ENCODE results near the gene DCAF5.

Gene DCAF5

GRCh38 chr14:69048456-69048855 is 104.5 kb downstream of the DCAF5 start:
- Histone ChIP-seq H3K27ac (replicated peaks; ENCODE audit: low read length) (no peak overlapping the region), H3K9ac (ENCODE audit: low read depth, low read length, poor library complexity) (no peak overlapping the region)

GRCh38 chr14:69047255-69047654 is 105.7 kb downstream of the DCAF5 start:
- Histone ChIP-seq H2AFZ (ENCODE audit: low read length) (no peak overlapping the region), H2BK15ac (ENCODE audit: low read length) (no peak overlapping the region), H3K9me3 (replicated peaks in 1 of 2; ENCODE audit: control insufficient read depth in 2 of 2, insufficient read depth in 1 of 2, low read depth in 1 of 2, low read length in 2 of 2) (no peaks in the 10 kb centered on the region), H3K4me1 (ENCODE audit: control insufficient read depth in 2 of 2, insufficient read depth in 1 of 2, low read depth in 1 of 2, low read length in 2 of 2) (peaks cover 19 to 23% of the 10 kb centered on the region in 2 donors), H4K8ac (ENCODE audit: low read depth, low read length) (no peak overlapping the region), H2BK12ac (ENCODE audit: low read length) (no peak overlapping the region), H3K9ac (ENCODE audit: low read depth, low read length, poor library complexity) (no peak overlapping the region), H3K79me1 (ENCODE audit: low read depth, low read length) (no peaks in the 10 kb centered on the region), H2AK5ac (ENCODE audit: low read depth, low read length) (no peak overlapping the region), H4K91ac (ENCODE audit: low read depth, low read length, poor library complexity) (no peak overlapping the region), H3K36me3 (replicated peaks in 1 of 2; ENCODE audit: control insufficient read depth in 2 of 2, insufficient read depth in 2 of 2, low read length in 2 of 2) (peaks cover 0 to 2% of the 10 kb centered on the region in 2 donors), H3K27me3 (ENCODE audit: control insufficient read depth in 3 of 3, insufficient read depth in 3 of 3, low read depth in 1 of 3, low read length in 3 of 3) (no peaks in the 10 kb centered on the region), H3K4me3 (ENCODE audit: low read length in 2 of 2) (no peak overlapping the region), H3K27ac (replicated peaks; ENCODE audit: low read length) (no peak overlapping the region), H3K18ac (ENCODE audit: low read length) (no peak overlapping the region), H3K4ac (ENCODE audit: low read length) (no peak overlapping the region), H3K23ac (ENCODE audit: low read depth, low read length, poor library complexity) (no peak overlapping the region), H2BK120ac (ENCODE audit: low read depth, low read length) (no peak overlapping the region), H2BK5ac (ENCODE audit: low read length) (no peak overlapping the region), H3K14ac (ENCODE audit: low read length) (no peak overlapping the region), H3K4me2 (ENCODE audit: insufficient read depth, low read length, poor library complexity, severe bottlenecking) (no peak overlapping the region)
- no CpG with 5 or more reads among the region's 1 CpG for WGBS, 2 donors (ENCODE audit: extremely low coverage in 2 of 2, insufficient read length in 2 of 2, insufficient replicate concordance in 1 of 2)
- no peak for DNase-seq (ENCODE audit: low spot score)

More at GRCh38 chr14:69048456-69048855, 104.5 kb downstream of the DCAF5 start:
- Histone ChIP-seq H2AK5ac (ENCODE audit: low read depth, low read length) (no peak overlapping the region), H3K27me3 (ENCODE audit: control insufficient read depth in 3 of 3, insufficient read depth in 3 of 3, low read depth in 1 of 3, low read length in 3 of 3) (no peaks in the 10 kb centered on the region), H3K9me3 (replicated peaks in 1 of 2; ENCODE audit: control insufficient read depth in 2 of 2, insufficient read depth in 1 of 2, low read depth in 1 of 2, low read length in 2 of 2) (no peaks in the 10 kb centered on the region), H3K23ac (ENCODE audit: low read depth, low read length, poor library complexity) (no peak overlapping the region), H3K18ac (ENCODE audit: low read length) (no peak overlapping the region), H4K91ac (ENCODE audit: low read depth, low read length, poor library complexity) (no peak overlapping the region), H3K4me2 (ENCODE audit: insufficient read depth, low read length, poor library complexity, severe bottlenecking) (no peak overlapping the region), H3K36me3 (replicated peaks in 1 of 2; ENCODE audit: control insufficient read depth in 2 of 2, insufficient read depth in 2 of 2, low read length in 2 of 2) (peaks cover 2 to 12% of the 10 kb centered on the region in 2 donors), H3K4ac (ENCODE audit: low read length) (no peak overlapping the region), H2BK5ac (ENCODE audit: low read length) (no peak overlapping the region), H3K4me3 (ENCODE audit: low read length in 2 of 2) (no peak overlapping the region), H3K79me1 (ENCODE audit: low read depth, low read length) (no peaks in the 10 kb centered on the region), H4K8ac (ENCODE audit: low read depth, low read length) (no peak overlapping the region), H2BK120ac (ENCODE audit: low read depth, low read length) (no peak overlapping the region), H3K4me1 (ENCODE audit: control insufficient read depth in 2 of 2, insufficient read depth in 1 of 2, low read depth in 1 of 2, low read length in 2 of 2) (peaks cover 16 to 23% of the 10 kb centered on the region in 2 donors), H2BK15ac (ENCODE audit: low read length) (no peak overlapping the region), H3K14ac (ENCODE audit: low read length) (no peak overlapping the region), H2BK12ac (ENCODE audit: low read length) (no peak overlapping the region), H2AFZ (ENCODE audit: low read length) (no peak overlapping the region)
- no peak for DNase-seq (ENCODE audit: low spot score)
- WGBS, 2 donors (ENCODE audit: extremely low coverage in 2 of 2, insufficient read length in 2 of 2, insufficient replicate concordance in 1 of 2), result no CpG with 5 or more reads among the region's 3 CpGs

DNA sequence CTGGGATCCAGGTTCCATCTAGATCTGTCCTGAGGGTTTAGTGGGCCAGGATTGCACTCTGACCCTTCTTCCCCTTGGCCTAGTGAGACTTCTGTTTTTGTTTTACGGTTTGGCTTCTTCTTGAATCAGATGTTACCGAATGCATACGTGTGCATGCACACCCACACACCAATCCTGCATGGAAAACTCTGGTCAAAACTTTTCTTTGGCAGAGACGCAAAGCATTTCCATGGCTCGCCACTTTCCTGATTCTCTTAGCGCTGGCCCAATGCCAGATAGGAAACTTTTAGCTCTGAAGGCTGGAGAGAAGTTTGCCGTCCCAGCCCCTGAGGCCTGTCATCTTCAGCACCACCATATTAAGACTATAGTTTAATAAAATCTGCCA is 106.5 kb downstream of the DCAF5 start:
- H3K23ac ChIP-seq (ENCODE audit: low read depth, low read length, poor library complexity), result no peak overlapping the region
- no peak overlapping the region for H3K18ac ChIP-seq (ENCODE audit: low read length)
- H2BK12ac ChIP-seq (ENCODE audit: low read length), result no peak overlapping the region
- H3K9me3 ChIP-seq (replicated peaks in 1 of 2; ENCODE audit: control insufficient read depth in 2 of 2, insufficient read depth in 1 of 2, low read depth in 1 of 2, low read length in 2 of 2), result no peaks in the 10 kb centered on the region
- no peak overlapping the region for H2AK5ac ChIP-seq (ENCODE audit: low read depth, low read length)
- no peaks in the 10 kb centered on the region for H3K27me3 ChIP-seq (ENCODE audit: control insufficient read depth in 3 of 3, insufficient read depth in 3 of 3, low read depth in 1 of 3, low read length in 3 of 3)
- no peak for DNase-seq (ENCODE audit: low spot score)
- no peak overlapping the region for H4K91ac ChIP-seq (ENCODE audit: low read depth, low read length, poor library complexity)
- no peak overlapping the region for H3K9ac ChIP-seq (ENCODE audit: low read depth, low read length, poor library complexity)
- WGBS, 2 donors (ENCODE audit: extremely low coverage in 2 of 2, insufficient read length in 2 of 2, insufficient replicate concordance in 1 of 2), result no CpG with 5 or more reads among the region's 7 CpGs
- H3K4me1 ChIP-seq (ENCODE audit: control insufficient read depth in 2 of 2, insufficient read depth in 1 of 2, low read depth in 1 of 2, low read length in 2 of 2), result peaks cover 24 to 27% of the 10 kb centered on the region in 2 donors
- no peak overlapping the region for H4K8ac ChIP-seq (ENCODE audit: low read depth, low read length)
- H3K27ac ChIP-seq (replicated peaks; ENCODE audit: low read length), result no peak overlapping the region
- no peak overlapping the region for H3K14ac ChIP-seq (ENCODE audit: low read length)
- H2BK15ac ChIP-seq (ENCODE audit: low read length), result no peak overlapping the region
- no peak overlapping the region for H2AFZ ChIP-seq (ENCODE audit: low read length)
- no peaks in the 10 kb centered on the region for H3K79me1 ChIP-seq (ENCODE audit: low read depth, low read length)
- no peak overlapping the region for H2BK120ac ChIP-seq (ENCODE audit: low read depth, low read length)
- H3K4me3 ChIP-seq (ENCODE audit: low read length in 2 of 2), result no peak overlapping the region
- no peak overlapping the region for H3K4ac ChIP-seq (ENCODE audit: low read length)
- H3K36me3 ChIP-seq (replicated peaks in 1 of 2; ENCODE audit: control insufficient read depth in 2 of 2, insufficient read depth in 2 of 2, low read length in 2 of 2), result peaks cover 0 to 2% of the 10 kb centered on the region in 2 donors
- no peak overlapping the region for H2BK5ac ChIP-seq (ENCODE audit: low read length)
- H3K4me2 ChIP-seq (ENCODE audit: insufficient read depth, low read length, poor library complexity, severe bottlenecking), result no peak overlapping the region

- peaks cover 21 to 22% of the 10 kb centered on the region in 2 donors for H3K4me1 ChIP-seq (ENCODE audit: control insufficient read depth in 2 of 2, insufficient read depth in 1 of 2, low read depth in 1 of 2, low read length in 2 of 2)
- no peak overlapping the region for H3K4ac ChIP-seq (ENCODE audit: low read length)
- H2AFZ ChIP-seq (ENCODE audit: low read length), result no peak overlapping the region
- no peaks in the 10 kb centered on the region for H3K79me1 ChIP-seq (ENCODE audit: low read depth, low read length)
- no peak for DNase-seq (ENCODE audit: low spot score)
- H4K91ac ChIP-seq (ENCODE audit: low read depth, low read length, poor library complexity), result no peak overlapping the region
- no peak overlapping the region for H2BK120ac ChIP-seq (ENCODE audit: low read depth, low read length)
- H3K9ac ChIP-seq (ENCODE audit: low read depth, low read length, poor library complexity), result no peak overlapping the region
- no peak overlapping the region for H2BK12ac ChIP-seq (ENCODE audit: low read length)
- no peak overlapping the region for H2AK5ac ChIP-seq (ENCODE audit: low read depth, low read length)
- H3K27ac ChIP-seq (replicated peaks; ENCODE audit: low read length), result no peak overlapping the region
- H3K4me3 ChIP-seq (ENCODE audit: low read length in 2 of 2), result no peak overlapping the region
- H3K14ac ChIP-seq (ENCODE audit: low read length), result no peak overlapping the region
- no peak overlapping the region for H3K23ac ChIP-seq (ENCODE audit: low read depth, low read length, poor library complexity)
- no peak overlapping the region for H4K8ac ChIP-seq (ENCODE audit: low read depth, low read length)
- H3K18ac ChIP-seq (ENCODE audit: low read length), result no peak overlapping the region
- no peaks in the 10 kb centered on the region for H3K9me3 ChIP-seq (replicated peaks in 1 of 2; ENCODE audit: control insufficient read depth in 2 of 2, insufficient read depth in 1 of 2, low read depth in 1 of 2, low read length in 2 of 2)
- WGBS, 2 donors (ENCODE audit: extremely low coverage in 2 of 2, insufficient read length in 2 of 2, insufficient replicate concordance in 1 of 2), result no CpG with 5 or more reads among the region's 7 CpGs
- no peak overlapping the region for H2BK15ac ChIP-seq (ENCODE audit: low read length)
- H3K27me3 ChIP-seq (ENCODE audit: control insufficient read depth in 3 of 3, insufficient read depth in 3 of 3, low read depth in 1 of 3, low read length in 3 of 3), result no peaks in the 10 kb centered on the region
- H3K36me3 ChIP-seq (replicated peaks in 1 of 2; ENCODE audit: control insufficient read depth in 2 of 2, insufficient read depth in 2 of 2, low read length in 2 of 2), result peaks cover 0 to 2% of the 10 kb centered on the region in 2 donors
- no peak overlapping the region for H2BK5ac ChIP-seq (ENCODE audit: low read length)
- no peak overlapping the region for H3K4me2 ChIP-seq (ENCODE audit: insufficient read depth, low read length, poor library complexity, severe bottlenecking)
Measured at GRCh38 chr14:69045857-69046475, 107.0 kb downstream of the DCAF5 start.

Data from neuronal stem cell (in vitro differentiated cells).